Peyer's patch (tissue), 4 donors: Measurements from ENCODE around the gene CELF1. TPM values are rescaled to one million over a fixed set of nuclear protein-coding genes. Genes with fewer than 3 reads are reported as not detected.
A peak's percentile ranks its signal among the peaks of the same experiment; 100 is the strongest.

ENCODE experiments used
- DNase-seq, 3 donors: peaks; one replicate each; pipeline ENCODE4 v3.0.0-alpha.2; 2017 to 2019
- H3K27ac ChIP-seq, 4 donors: fragments of 200-600 bp; sonication (generic); one replicate each; pipeline ENCODE4 v1.5.1; 2016 to 2019
- H3K27me3 ChIP-seq, 2 donors: fragments of 200-600 bp; sonication (generic); one replicate each; pipeline ENCODE4 v1.5.1; 2019
- H3K36me3 ChIP-seq, 3 donors: fragments of 200-600 bp; sonication (generic); one replicate each; pipeline ENCODE4 v1.5.1; 2016 to 2019
- H3K4me1 ChIP-seq, 4 donors: fragments of 200-600 bp; sonication (generic); one replicate each; pipeline ENCODE4 v1.5.1; 2016 to 2019
- H3K4me3 ChIP-seq, 4 donors: fragments of 200-600 bp; sonication (generic); 1 replicate in 3 of 4; 2 replicates in 1 of 4; pipeline ENCODE4 v1.5.1; 2016 to 2019; ENCODE audit warnings: mild to moderate bottlenecking in 1 of 4
- H3K9me3 ChIP-seq, 4 donors: fragments of 200-600 bp; sonication (generic); one replicate each; pipeline ENCODE4 v1.5.1; 2016 to 2019; ENCODE audit warnings: mild to moderate bottlenecking in 1 of 4
- CTCF ChIP-seq, 6 experiments: fragments of 450-650 bp in 4 of 6; fragments of 200-600 bp in 2 of 6; sonication (generic) in 1 of 6; IDR thresholded peaks; one replicate each; pipeline ENCODE4 v1.5.1; 2017 to 2019; ENCODE audit warnings: antibody characterized with exemption in 6 of 6, mild to moderate bottlenecking in 3 of 6, moderate library complexity in 1 of 6
- POLR2A ChIP-seq, 2 donors: fragments of 450-650 bp; IDR thresholded peaks; one replicate each; pipeline ENCODE4 v1.5.1; 2017; ENCODE audit warnings: antibody characterized with exemption in 2 of 2, mild to moderate bottlenecking in 2 of 2, moderate library complexity in 2 of 2
- total RNA-seq, 4 donors: library from RNA; depleted of rRNA; stranded (reverse); fragments of >200 nt; gene quantifications; one replicate each; pipeline ENCODE4 v1.1.0, GENCODE V29; 2016

The CELF1 gene
- total RNA-seq, 4 donors from 2014 or later, result 90.7 to 134 (median 121) TPM

GRCh38 chr11:47578524-47579494 lies 25.9 kb upstream of the CELF1 start, which contains the start of the genes KBTBD4 and NDUFS3:
Gene KBTBD4, minus strand, starts transcription at chr11:47578970. Its CDS starts 19 bp downstream, at chr11:47578951.
Gene NDUFS3, plus strand, starts transcription at chr11:47579074. Its CDS starts 18 bp downstream, at chr11:47579092.
- Histone ChIP-seq H3K27me3 (no peaks in the 10 kb centered on the region), H3K27ac (peak within 1 kb of the TSS; percentile 82 to 92 (median 88)), H3K9me3 (no peaks in the 10 kb centered on the region), H3K4me1 (peaks cover 0 to 26% (median 2%) of the 10 kb centered on the region in 4 donors), H3K4me3 (peak within 1 kb of the TSS; percentile 86 to 95 (median 90)), H3K36me3 (peaks cover 0 to 66% (median 0%) of the 10 kb centered on the region in 3 donors)
- DNase-seq, result peak; percentile 87 to 94 (median 92)
- TF ChIP-seq CTCF (IDR thresholded peaks at IDR 0.05) (peak in 1 of 6 experiments; percentile 17), POLR2A (IDR thresholded peaks at IDR 0.05) (peak; percentile 61 to 75)

GRCh38 chr11:47577460-47578041 lies 24.6 kb upstream of the CELF1 start:
- H3K4me1 ChIP-seq, result peaks cover 0 to 26% (median 2%) of the 10 kb centered on the region in 4 donors
- no peak overlapping the region for H3K27ac ChIP-seq
- TF ChIP-seq POLR2A (IDR thresholded peaks at IDR 0.05) (no peak), CTCF (IDR thresholded peaks at IDR 0.05) (no peak)
- no peaks in the 10 kb centered on the region for H3K9me3 ChIP-seq
- H3K27me3 ChIP-seq, result no peaks in the 10 kb centered on the region
- DNase-seq, result no peak
- H3K4me3 ChIP-seq, result peak overlapping the region in 1 of 4 donors; percentile 88
- peaks cover 0 to 66% (median 0%) of the 10 kb centered on the region in 3 donors for H3K36me3 ChIP-seq

- no peak for DNase-seq
- Histone ChIP-seq H3K9me3 (no peaks in the 10 kb centered on the region), H3K27ac (no peak overlapping the region), H3K4me1 (peaks cover 0 to 14% (median 2%) of the 10 kb centered on the region in 4 donors), H3K4me3 (no peak overlapping the region), H3K27me3 (no peaks in the 10 kb centered on the region), H3K36me3 (peaks cover 0 to 72% (median 0%) of the 10 kb centered on the region in 3 donors)
- TF ChIP-seq CTCF (IDR thresholded peaks at IDR 0.05) (no peak), POLR2A (IDR thresholded peaks at IDR 0.05) (no peak)
These were observed 20.4 kb upstream of the CELF1 start for GRCh38 chr11:47573321-47573720.

GRCh38 chr11:47572715-47573255 lies 19.9 kb upstream of the CELF1 start:
- no peak overlapping the region for H3K27ac ChIP-seq

More at GRCh38 chr11:47572715-47573255, 19.9 kb upstream of the CELF1 start:
- Histone ChIP-seq H3K27me3 (no peaks in the 10 kb centered on the region), H3K36me3 (peaks cover 0 to 74% (median 0%) of the 10 kb centered on the region in 3 donors), H3K9me3 (no peaks in the 10 kb centered on the region), H3K4me3 (no peak overlapping the region), H3K4me1 (peaks cover 0 to 9% (median 0%) of the 10 kb centered on the region in 4 donors)
- TF ChIP-seq POLR2A (IDR thresholded peaks at IDR 0.05), result no peak
- no peak for TF ChIP-seq CTCF (IDR thresholded peaks at IDR 0.05)
- no peak for DNase-seq
